ENCODE data around the gene WDFY3.

DNA sequence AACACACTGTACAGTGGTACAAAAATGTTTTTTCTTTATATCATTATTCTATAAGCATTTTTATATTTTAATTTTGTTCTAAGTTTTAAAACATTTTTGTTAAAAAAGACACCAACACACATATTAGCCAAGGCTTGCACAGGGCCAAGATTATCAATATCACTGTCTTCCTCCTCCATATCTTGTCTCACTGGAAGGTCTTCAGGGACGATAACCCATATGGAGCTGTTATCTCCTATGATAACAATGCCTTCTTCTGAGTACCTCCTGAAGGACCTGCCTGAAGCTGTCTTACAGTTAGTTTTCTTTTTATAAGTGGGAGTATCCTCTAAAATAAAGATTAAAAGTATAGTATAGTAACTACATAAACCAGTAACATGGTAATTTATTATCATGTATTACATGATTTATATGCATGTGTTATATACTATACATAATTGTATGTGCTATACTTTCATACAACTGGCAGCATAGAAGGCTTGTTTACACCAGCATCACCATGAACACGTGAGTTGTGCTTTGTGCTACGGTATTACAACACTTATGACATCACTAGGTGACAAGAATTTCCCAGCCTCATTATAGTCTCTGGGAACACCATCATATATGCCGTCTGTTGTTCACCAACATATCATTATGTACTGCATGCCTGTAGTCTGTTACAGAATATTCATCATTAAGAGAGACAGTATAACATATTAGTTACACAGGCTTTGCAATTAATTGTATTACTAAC lies 90.7 kb downstream of the WDFY3 start:
- no peak for TF ChIP-seq POLR2A (IDR thresholded peaks at IDR 0.05)
- TF ChIP-seq, protein P1, sequence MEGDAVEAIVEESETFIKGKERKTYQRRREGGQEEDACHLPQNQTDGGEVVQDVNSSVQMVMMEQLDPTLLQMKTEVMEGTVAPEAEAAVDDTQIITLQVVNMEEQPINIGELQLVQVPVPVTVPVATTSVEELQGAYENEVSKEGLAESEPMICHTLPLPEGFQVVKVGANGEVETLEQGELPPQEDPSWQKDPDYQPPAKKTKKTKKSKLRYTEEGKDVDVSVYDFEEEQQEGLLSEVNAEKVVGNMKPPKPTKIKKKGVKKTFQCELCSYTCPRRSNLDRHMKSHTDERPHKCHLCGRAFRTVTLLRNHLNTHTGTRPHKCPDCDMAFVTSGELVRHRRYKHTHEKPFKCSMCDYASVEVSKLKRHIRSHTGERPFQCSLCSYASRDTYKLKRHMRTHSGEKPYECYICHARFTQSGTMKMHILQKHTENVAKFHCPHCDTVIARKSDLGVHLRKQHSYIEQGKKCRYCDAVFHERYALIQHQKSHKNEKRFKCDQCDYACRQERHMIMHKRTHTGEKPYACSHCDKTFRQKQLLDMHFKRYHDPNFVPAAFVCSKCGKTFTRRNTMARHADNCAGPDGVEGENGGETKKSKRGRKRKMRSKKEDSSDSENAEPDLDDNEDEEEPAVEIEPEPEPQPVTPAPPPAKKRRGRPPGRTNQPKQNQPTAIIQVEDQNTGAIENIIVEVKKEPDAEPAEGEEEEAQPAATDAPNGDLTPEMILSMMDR (IDR thresholded peaks at IDR 0.05): no peak

Data from uterus (tissue), 2 donors.